Fibroblast of skin of left biceps (primary cell): ENCODE measurements around the gene NTNG2.

ENCODE experiments used
- DNase-seq, 2 experiments: peaks; one replicate each; pipeline ENCODE4 v3.0.0-alpha.2; 2013; ENCODE audit warnings: low read depth in 2 of 2

NTNG2 gene

DNA sequence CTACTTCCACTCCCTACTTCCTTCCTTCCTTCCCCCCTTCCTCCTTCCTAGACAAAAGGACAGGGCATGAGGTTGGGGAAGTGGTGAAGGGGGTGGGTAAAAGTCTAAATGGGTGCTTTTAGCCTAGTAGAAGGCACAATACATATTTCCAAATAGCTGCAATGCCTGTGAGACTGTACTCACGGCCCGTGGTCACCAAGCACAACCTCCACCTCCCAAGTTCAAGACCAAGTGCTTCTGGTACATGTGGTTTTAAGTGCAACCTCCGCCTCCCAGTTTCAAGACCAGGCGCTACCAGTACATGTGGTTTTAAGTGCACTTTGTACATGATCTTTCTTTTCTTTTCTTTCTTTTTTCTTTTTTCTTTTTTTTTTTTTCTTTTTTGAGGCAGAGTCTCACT, 14.5 kb upstream of the NTNG2 start:
- no peak for DNase-seq

GRCh38 chr9:132147839-132148238, 14.0 kb upstream of the NTNG2 start:
- DNase-seq, result no peak

- no peak for DNase-seq
These were observed 11.6 kb upstream of the NTNG2 start for GRCh38 chr9:132150256-132150655.

DNA sequence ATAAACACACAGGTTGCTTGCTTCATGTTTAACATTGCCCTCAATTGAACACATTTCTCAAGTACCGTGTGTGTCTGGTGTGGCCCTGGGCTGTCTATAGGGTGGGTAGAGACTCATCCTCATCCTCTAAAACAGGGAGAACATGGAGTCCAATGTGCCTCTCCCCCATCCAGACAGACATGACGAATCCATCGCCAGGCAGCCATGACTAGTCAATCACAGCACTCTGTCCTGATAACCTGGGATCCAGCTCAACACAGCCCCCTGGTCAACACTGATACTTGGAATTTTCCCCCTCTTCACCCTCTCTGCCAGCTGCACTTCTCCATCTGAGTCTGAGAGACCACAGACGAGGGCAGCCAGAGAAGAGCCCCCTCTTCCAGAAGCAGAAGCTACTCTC, 10.7 kb upstream of the NTNG2 start:
- DNase-seq, result no peak

GRCh38 chr9:132152231-132152630, 9.6 kb upstream of the NTNG2 start:
- no peak for DNase-seq

DNA sequence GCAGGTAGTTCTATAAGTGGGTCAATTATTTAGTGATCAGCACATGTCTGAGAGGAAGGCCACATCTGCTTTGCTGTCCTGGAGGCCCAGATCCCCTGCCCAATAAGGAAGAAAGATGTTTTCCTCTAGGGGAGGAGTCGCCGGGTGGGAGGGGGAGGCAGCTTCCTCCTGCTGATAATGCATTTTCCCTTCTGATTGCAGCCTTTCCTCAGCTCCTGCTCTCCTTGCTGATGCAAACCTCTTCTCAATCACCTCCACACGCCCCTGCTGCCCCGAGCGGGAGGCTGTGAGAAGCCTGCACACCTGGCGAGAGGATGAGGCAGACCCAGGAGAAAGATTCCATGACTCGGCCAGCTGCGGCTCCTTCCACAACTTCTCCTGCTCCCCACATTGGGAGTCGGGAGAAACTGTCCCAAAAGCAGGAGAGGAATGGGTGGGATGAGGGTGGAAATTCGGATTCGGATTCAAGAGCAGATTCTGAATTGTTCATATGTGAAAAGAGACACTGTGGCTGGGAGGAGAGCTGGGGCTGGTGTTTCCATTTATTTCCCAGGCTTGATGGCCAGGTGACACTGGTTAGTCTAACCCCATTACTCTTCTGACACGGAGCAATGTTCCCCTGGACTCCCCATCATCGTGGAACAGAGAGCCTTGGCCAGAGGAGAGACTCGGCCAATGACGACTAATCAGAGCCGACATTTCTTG, 6.8 kb upstream of the NTNG2 start:
- DNase-seq, result no peak

- DNase-seq, result no peak
These were observed 6.3 kb upstream of the NTNG2 start for GRCh38 chr9:132155568-132155895.

DNA sequence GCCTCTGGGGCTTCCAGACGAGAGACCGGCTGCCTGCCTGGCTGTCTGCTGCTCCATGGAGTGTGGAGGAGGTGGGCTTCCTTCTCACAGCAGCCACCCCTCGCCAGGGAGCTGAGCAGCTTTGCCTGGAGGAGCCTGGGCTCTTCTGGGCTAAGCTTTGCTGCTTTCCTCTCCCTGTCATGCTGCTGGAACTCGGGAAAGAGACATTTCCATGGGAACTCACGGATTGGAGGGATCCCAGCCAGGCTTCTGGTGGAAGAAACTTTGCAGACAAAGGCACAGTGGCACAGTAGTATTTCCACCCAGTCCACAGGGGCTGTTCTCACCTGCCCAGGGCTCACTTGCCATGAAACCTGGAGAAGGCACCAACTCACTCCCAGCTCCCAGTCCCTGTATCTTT, 5.6 kb upstream of the NTNG2 start:
- no peak for DNase-seq

DNA sequence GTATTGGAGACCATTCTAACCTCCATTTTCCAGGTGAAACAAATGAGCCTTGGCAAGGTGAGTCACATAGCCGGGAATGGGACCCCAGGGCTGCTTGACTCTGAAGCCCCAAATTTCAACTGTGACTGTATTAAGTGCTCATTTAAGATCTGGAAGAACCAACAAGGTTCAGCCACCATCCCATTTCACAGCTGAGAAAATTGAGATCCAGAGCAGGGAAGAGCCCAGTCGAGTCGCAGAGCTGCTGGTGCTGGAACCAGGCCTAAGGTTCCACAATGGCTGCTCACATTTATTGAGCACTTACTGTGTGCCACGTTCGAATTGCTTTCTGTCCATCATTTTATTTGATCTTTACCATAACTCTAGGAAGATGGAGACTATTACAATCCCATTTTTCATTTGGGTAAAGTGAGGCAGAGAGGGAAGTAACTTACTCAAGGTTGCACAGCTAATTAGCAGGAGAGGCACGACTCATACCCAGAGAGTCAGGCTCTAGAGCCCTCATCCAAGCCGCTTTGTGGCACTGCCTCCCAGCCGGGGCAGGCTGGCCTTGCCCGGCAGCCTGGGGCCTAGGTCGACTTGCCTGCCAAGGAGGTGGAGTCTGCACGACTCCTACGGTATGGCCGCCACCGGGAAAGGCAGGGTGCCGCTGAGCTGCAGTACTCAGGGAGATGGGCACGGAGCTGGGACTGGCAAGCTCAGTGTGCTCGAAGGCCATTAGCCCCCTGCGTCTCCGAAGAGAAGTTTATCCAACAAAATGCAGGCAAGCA, 4.3 kb upstream of the NTNG2 start:
- no peak for DNase-seq

- DNase-seq, result peak; percentile 18 to 32
These were observed 786 bp upstream of the NTNG2 start for GRCh38 chr9:132160802-132161742.

- no peak for DNase-seq
These were observed 1.1 kb downstream of the NTNG2 start for GRCh38 chr9:132162764-132163456.

DNA sequence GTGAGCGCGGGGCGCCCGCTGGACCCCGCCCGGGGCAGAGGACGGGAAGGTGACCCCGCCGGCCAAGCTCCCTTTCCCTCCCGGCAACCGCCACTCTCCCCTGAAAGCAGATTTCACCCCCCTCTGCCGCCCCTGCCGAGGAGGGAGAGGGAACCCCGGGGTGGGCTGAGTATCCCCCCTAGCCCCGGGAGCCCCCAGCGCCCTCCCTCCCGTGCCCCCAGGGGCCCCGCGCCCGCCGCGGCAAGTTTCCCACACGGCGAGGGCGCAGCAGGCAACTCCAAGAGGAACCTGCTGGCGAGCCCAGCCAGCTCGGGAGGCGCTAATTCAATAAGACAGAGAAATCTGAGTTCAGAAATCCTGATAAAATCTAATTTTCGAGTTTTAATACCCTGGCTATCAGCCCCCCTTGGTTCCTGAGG, 1.6 kb downstream of the NTNG2 start:
- no peak for DNase-seq

DNA sequence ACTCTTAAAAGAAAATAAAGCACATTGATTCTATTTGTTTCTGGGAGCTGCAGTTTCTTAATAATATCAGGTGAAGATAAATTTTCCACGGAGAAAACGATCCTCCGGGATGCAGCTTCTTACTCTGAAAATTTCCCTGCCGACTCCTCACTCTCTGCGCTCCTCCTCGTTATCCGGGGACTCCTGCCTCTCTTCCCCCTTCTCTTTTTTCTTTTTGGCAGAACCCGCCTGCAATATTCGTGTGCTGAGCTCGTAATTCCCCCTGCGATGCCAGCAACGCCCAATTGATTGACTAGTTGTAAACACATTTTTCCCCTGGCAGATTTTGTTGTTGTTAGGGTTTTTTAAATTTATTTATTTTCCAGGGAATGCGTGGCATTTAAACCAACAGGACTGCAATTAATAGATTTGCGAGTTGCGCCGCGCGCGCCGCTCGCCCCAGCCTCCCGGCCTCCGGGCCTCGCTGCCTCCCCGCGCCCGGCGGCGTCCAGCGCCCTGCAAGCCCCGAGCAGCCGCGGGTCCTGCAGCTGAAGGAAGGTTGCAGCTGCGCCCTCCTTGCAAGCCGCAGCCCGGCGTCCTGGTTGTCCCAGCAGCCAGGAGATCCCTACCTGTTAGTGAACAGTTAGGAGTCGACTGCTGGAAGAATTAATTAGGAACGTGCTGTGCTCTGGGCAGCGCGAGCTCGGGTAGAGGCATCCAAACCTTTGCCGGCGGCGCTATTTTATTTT, 2.2 kb downstream of the NTNG2 start:
- DNase-seq, result no peak

DNA sequence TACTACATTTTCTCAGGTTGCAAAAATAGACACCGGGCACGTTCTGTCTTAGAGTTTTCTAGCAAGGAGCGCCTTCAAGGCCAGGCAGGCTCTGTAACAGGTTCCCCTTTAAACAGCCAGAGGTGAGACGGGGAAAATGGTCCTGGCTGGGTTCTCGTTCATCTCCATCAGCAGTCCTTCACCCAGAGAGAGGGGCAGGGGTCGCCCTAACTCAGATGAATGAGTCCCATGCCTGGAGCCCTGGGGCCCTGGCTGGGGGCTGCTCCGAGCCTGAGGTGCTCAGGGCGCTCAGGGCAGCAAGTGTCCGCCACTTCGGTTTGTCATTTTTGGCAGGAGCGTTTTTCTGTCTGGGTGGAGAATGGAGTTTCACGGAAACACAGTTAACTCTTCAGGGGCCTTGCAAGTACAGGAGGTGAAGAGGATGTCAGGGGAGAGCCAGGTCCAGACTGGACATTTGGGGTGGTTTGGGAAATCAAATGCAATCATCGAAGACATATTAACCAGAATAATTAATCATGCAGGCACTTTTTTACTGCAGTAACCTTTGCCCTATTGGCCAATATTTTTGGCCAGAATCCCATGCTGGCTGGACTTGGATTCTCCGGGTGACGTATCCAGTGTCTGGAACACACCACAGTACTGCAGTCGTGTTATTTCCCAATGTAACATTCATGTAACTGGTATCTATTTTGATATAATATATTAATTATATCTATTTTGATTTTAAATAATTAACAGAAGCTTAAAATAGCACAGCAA, 2.9 kb downstream of the NTNG2 start:
- DNase-seq, result no peak

GRCh38 chr9:132166599-132166998, 4.7 kb downstream of the NTNG2 start:
- DNase-seq, result no peak

DNA sequence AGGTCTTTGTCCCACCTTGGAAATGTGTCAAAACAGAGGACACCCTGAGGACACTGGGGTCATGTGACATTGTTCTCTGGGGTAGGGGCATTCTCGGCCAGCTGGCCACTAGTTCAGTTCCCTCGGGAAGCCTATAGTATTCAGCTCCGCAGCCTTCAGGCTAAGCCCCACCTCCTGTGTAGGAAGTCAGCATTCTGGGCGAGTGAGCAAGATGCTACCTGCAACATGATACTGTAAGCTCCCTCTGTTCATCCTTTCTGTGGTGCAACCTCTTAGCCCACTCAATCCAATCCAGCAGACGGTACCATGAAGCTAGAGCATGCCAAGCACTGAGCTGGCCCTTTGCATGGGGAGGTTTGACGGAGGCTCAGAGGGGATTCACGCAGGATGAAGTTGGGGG, 5.3 kb downstream of the NTNG2 start:
- DNase-seq, result no peak

GRCh38 chr9:132168347-132168746, 6.5 kb downstream of the NTNG2 start:
- no peak for DNase-seq

DNA sequence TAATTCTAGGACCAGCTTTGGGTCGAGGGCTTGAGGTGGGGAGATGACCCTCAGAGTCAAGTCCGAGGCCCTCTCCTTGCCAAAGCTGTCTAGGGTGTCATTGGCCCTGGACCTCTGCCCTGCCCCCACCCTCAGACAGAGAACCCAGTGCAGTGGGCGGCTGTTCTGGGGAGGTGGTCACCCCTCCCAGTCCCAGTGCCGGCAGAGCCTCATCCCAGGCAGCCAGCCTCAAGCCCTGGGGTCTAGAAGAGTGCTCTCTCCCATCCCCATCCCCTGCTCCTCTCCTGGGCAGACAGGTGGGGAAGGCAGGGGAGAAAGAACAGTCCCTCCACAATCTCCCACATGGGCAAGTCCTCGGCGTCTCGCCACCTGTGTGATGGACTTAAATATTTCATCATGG, 7.0 kb downstream of the NTNG2 start:
- DNase-seq, result no peak

- no peak for DNase-seq
These were observed 8.0 kb downstream of the NTNG2 start for GRCh38 chr9:132169672-132170392.

- no peak for DNase-seq
These were observed 9.8 kb downstream of the NTNG2 start for GRCh38 chr9:132171702-132172101.
